NCI-H526 treated with DMSO at 0.1 percent for 48 hours (cell line): ENCODE measurements around the gene CHL1.

Experiments used
- DNase-seq: peaks from one replicate; lab custom pipeline; 2025; lab: John Stamatoyannopoulos, UW

CHL1 gene, protein sequence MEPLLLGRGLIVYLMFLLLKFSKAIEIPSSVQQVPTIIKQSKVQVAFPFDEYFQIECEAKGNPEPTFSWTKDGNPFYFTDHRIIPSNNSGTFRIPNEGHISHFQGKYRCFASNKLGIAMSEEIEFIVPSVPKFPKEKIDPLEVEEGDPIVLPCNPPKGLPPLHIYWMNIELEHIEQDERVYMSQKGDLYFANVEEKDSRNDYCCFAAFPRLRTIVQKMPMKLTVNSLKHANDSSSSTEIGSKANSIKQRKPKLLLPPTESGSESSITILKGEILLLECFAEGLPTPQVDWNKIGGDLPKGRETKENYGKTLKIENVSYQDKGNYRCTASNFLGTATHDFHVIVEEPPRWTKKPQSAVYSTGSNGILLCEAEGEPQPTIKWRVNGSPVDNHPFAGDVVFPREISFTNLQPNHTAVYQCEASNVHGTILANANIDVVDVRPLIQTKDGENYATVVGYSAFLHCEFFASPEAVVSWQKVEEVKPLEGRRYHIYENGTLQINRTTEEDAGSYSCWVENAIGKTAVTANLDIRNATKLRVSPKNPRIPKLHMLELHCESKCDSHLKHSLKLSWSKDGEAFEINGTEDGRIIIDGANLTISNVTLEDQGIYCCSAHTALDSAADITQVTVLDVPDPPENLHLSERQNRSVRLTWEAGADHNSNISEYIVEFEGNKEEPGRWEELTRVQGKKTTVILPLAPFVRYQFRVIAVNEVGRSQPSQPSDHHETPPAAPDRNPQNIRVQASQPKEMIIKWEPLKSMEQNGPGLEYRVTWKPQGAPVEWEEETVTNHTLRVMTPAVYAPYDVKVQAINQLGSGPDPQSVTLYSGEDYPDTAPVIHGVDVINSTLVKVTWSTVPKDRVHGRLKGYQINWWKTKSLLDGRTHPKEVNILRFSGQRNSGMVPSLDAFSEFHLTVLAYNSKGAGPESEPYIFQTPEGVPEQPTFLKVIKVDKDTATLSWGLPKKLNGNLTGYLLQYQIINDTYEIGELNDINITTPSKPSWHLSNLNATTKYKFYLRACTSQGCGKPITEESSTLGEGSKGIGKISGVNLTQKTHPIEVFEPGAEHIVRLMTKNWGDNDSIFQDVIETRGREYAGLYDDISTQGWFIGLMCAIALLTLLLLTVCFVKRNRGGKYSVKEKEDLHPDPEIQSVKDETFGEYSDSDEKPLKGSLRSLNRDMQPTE (N-terminal part only)

DNA sequence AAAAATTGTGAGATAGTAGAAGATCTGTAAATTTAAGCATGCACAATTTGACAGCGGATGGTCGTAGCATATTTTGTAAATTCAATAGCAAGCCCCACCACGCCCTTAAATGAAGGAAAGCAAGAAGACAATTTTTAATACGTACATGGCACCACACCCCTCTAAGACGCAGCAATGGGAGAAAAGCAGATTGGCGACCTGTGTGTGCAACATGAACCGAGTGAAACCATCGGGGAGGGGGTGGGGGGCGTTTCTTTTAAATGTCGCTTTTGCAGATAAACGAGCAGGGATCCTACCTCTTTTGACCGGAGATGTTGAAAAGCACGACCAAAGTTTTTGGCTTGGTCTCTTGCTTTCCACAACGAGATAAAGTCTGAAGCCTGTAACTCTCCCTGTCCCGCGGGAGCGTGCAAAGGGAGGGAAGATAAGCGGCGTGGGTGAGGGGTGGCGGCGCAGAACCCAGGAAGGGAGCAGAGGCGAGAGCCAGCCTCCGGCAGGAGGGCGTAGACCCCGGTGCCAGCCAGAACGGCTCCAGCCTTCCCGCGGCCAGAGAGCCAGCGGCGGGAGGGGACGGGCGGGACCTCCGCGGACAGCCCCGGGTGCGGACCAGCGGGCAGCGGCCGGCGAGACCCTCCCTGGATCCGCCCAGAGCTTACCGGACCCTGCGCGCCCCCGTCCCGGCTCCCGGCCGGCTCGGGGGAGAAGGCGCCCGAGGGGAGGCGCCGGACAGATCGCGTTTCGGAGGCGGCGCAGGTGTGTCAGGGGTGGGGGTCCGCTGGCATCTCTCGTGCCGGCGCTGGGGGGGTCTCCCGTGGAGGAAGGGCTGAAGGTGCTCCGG lies at the start of gene CHL1:
CHL1 (plus strand) TSS at position 453 of the 838 bp plus-strand sequence. CDS start 123,014 bp downstream, outside the sequence.
- DNase-seq, result peak; percentile 44

DNA sequence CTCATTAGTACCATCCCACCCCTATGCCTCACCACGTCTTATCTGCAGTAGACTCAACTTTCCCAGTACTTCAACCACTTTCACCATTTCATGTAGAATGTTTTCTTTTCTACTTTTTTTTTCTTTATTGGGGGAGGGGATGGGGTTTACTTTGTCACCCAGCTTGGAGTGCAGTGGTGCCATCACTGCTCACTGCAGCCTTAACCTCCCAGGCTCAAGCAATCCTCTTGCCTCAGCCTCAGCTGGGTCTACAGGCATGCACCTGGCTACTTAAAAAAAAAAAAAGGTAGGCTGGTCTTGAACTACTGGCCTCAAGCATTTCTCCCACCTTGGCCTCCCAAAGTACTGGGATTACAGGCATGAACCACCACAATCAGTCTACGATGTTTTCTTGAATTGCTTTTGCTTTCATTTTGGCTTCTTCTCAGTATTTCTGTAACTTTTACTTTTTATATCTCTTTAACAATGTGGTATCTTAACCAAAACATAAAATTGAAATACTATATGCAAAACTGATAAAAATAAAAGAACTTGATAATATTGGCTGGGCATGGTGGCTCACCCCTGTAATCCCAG lies 44.9 kb upstream of the CHL1 start:
- DNase-seq, result no peak

DNA sequence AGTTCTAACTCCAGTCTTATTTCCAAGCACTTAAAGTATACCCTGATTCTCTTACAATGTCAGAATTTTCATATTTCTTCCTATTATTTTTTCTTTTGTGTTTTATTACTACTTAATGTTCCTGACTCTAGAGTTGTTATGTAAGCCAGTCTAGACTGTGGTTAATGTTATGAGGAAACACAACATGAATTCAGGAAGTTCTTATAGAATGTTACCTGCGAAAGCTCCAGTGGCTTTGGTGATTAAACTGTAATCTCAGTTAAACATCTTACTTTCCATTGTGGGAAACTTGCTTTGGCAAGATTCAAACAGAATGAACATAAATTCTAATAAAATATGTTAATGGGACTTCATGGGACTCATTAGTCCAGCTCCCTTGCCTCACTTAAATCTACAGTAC lies 36.6 kb upstream of the CHL1 start:
- DNase-seq, result no peak

DNA sequence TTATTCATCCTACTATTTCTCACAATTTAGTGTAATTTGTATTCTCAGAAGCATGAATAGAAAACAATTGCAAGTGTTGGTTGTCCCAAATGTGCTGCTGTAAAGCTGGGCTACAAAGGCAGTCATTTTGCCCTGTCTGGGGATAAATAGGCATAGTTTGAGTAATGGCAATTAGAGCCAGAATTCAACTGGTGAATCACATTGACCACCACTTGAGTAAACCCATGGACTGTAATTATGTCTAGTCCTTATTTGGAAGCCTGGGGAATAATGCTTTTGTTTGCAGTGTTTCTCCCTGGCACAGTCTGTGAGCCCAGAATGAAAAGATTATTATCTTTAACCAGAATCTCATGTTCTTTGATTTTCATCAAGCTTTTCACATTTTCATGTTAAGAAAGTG lies 30.5 kb upstream of the CHL1 start:
- no peak for DNase-seq

DNA sequence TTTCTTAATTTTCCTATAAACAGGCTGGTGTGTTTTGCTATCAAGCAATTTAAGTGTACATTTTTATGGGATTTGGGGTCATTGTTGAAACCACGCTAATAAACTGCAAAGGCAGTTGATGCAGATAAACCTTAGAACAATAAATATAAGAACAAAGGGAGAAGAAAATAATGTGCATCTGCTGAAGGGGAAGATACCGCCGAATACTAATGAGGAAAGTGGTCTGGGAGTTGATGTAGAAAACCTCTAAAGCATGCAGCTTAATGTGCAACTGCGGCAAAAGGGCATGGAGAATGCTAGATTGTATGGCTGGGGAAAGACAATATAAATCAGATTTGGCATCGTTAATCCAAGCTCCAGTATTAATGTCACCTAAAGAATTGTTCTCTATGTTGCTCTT lies 29.8 kb upstream of the CHL1 start:
- DNase-seq, result no peak

DNA sequence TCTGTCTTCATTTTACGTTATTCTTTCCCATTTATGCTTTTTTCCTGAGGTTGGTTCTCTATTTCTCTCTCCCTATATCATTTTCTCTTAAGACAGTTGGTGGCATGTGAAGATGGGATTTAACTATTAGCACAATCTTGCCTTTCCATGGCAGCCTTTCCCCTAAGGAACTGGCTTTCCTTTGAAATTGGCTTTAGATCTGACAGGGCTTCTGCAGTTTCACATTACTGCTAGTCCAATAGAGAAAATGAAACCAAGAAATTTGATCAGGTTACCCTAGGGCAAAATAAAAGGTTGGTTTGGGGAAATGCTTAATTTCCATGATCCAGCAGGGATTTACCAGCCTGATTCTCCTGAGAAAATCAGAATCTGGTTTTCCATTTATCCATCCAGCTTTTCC lies 22.7 kb upstream of the CHL1 start:
- no peak for DNase-seq

DNA sequence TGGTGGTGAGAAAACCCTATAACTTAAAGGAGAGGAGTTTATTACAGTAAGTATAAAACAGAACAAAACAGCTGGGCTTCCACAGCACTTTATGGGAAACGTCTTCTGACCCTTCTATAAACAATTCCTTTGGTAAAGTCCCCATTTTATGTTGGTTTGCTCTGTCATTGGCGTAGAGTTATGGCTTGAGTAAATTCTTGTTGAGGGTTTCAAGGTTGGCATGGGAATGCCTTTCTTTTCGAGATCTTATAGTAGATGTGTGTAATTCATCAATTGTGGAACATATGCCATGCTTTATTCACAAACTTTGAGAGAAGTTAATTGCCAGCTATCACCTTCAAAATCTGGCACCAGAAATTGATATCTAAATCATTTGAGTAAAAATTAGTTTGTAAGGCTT lies 11.6 kb upstream of the CHL1 start:
- no peak for DNase-seq

DNA sequence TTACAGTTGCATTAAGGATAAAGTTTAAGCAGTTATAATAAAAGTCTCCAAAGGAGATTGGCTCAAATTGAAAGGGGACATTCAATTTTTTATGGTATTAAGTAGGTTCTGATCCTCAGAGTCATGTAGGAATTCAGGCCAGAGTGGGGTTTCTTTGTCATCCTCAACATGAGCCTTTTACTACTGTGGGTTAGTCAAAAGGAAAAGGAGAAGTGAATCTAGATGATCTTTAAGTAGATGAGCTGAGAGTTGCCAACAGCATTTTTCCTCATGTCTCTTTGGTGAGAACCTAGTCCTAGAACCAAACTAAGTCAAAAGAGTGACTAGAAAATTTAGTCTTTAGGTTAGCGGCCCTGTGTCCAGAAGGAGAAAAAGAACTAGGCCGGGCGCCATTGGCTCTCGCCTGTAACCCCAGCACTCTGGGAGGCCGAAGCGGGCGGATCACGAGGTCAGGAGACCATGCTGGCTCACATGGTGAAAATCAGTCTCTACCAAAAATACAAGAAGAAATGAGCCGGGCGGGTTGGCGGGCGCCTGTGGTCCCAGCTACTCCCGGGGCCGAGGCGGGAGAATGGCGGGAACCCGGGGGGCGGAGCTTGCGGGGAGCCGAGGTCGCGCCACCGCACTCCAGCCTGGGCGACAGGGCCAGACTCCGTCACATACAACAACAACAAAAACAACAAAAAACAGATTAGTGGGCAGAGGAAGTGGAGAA lies 4.2 kb upstream of the CHL1 start:
- DNase-seq, result no peak

DNA sequence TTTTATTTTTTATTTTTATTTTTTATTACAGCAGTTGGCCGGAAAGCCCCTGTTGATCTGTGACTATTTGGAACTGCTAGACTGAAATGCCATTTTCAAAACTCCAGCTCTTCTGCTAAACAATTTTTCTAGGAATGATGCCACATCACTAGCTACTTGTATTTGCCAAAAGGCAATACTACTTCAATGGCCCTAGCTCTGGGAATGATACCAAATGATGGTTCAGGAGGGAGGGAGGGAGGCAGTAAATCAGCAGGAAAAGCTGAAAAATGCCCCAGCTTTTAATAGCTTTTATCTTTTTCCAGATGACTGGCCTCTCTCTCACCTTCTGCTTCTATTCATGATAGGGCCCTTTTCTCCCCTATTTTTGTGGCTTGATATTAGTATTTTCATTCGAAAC lies 2.6 kb upstream of the CHL1 start:
- no peak for DNase-seq

DNA sequence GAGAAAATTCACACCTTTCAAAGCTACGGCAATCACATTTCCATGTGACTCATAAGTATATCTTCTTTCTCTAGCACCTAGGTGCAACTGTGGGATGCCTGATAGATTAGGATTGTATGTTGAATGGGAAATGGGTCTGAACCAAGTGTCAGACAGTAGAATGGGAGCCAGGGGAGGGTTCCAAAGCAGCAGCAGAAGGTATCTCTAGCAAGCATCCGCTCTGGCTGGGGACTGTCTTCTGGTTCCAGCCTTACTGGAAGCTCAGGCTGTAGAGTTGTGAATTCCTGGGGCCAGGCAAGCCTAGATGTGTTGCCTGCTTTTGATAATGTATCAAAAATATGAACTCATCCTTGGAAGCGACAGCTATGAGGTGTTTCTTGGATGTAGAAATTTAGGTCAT lies 2.1 kb upstream of the CHL1 start:
- DNase-seq, result no peak

DNA sequence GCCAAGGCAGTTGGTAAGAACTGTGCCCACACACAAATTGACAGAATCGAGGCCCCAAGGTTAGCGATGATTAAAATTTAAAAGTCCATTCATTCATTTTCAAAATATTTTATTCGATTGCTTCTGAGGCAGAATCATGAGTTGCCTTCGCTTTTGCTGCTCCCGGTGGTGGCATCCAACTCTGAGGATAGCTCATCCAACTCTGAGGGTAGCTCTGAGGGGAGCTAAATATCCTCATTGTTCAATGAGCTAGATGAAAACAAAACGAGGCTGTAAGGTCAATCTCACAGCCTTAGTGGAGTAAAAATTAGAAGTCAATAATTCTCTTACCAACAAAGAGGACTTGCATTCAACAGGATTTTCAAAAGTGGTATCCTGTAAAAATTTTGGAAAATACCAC lies 897 bp upstream of the CHL1 start:
- no peak for DNase-seq

DNA sequence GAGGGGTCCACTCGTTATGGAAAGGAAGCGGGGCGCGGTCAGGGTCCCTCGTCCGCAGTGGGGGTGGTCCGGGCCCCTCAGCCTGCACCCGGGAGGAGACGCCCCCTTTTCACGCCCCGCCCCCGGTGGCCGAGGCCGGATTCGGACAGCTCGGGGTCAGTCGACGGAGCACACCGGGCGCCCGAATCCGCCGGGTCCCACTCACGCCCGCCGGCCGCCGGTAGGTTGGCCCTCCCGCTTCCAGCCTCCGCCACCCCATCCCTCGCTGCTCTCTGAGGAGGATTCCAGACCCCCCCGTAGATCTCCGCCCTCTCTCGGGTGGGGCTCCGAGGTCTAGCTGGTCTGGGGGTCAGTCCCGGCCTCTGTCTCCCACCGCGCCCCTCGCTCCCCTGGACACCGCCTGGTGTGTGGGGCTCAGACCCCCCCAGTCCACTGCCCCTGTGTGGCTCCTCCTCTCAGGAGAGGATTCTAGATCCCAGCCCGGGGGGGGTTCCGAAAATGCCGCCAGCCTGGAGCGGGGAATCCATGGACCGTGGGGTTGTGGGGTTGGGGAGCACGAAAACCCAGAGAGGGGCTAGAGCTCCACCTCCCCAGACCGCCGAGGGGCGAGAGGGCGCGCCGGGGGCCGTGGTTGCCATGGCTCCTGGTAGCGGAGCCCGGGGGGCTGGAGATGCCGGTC lies 725 bp downstream of the CHL1 start:
- DNase-seq, result no peak

DNA sequence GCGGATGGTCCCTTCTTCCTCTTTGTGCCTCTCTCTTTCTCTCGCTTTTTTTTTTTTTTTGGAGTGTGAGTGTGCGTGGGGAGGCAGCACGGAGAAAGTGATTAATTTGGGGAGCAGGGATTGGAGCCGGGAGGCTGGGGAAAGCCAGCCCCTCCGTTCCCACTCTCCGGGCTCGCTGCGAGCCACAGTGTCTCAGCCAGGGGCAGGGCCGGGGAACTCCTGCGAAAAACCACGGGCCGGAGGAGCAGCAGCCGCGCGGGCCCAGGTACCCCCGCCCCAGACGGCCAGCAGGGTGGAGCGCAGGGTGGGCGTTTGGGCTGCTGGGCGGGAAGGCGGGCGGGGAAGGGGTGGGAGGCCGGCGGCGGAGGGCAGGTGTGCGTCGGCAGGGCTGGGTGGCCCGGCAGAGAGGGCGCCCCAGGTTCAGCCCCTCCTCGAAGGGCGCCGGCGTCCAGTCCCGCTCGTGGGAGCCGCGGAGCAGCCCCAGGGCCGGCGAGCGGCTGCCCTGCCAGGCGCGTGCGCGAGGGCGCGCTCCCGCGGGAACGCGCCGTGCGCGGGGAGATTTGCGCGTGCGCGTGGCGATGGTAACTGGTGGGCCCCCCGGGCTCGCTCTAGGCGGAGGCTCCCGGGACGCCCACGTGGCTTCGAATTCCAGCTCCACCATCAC lies 1.4 kb downstream of the CHL1 start:
- no peak for DNase-seq

DNA sequence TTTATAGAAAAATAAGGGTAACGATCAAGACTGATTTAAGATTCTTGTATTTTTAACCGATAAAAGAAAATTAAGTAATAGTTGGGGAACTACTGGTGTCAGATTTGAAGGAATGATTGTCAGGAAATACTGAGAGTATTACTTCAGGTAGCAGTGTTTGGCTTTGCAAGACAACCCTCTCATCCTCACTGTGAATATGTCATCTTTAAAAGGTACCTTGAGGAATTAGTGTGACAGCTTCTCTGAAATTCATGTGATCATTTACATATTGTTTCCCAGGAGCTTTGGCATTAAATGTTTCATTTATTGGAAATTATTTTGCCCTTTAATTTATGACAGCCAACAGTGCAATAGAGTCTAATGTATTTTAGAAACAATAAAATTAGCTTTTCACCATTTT lies 3.3 kb downstream of the CHL1 start:
- no peak for DNase-seq

DNA sequence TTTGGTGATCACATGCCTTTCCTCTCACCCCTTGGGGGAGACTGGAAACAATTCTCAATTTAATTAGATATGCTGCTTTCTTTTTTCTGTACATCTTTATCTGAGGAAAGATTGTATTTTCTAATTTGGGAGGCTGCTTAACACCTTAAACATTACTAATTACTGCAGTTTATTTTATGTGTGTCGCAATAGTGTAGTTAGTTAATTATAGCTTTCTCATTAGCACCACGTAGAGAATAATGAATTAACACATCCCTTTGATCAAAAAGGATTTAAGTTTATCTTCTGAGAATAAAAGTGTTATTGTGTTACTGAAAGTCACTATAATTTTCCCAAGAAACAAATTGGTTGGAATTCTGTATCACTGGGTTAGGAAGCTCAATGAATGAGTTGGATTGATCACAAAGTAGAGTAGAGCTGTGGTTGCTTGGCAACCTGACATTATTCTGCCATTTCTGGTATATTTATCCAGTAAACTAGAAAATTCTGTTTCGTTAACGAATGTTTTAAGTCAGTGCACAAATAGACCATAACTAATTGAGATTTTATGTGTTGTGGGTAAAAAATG lies 4.3 kb downstream of the CHL1 start:
- DNase-seq, result no peak

DNA sequence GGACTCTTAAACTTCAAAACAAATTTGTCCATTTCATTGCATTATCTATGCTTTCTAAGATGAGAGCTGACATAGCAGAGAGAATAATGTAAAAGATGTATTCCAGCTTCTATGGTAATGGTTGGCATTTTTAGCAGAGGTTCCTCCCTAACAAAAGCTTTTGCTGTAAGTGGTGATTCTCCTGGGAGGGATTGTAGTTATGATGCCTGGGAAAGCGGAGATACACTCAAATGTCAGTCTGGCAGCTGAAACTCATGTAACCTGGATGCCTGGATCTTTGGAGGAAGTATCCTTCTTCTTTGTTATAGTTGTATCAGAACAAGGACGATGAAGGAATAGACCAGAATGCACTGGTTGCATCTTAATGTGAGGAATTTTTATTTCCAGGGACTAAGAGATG lies 7.5 kb downstream of the CHL1 start:
- DNase-seq, result no peak

DNA sequence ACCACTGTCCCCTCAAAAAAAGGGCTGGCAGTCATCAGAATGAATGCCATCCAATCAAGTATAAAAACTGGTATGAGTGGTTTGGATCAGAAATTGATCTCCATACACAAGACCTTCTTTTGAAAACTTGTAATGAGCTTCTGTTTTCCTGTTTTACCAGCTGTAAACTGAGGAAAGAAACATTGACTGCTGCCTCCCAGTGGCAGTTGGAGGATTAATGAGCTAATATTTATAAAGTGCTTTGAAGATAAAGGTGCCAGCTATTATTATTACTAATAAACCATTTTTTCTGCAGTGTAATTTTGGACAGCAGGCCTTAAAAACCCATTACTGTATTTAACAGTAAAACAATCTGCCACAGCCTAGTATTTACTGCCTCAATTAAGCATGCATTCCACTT lies 11.4 kb downstream of the CHL1 start:
- DNase-seq, result no peak

DNA sequence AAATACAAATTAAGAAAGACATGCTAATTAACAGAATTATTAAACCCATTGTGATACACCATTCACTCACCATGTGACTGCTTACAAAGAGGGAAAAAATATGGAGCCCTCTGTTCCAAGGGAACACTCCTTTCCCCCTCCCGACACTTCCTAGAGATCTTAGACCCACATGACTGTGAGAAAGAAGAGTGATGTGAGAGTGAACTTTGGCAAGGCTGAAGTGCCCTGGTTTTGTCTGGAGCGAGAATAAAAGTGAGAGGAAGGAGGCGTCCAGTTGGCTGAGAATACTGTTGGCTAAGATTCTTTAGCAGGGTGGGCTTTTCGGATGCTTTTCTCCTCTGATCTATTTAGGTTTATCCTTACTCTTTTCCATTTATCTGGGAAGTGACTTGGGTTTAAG lies 14.1 kb downstream of the CHL1 start:
- no peak for DNase-seq

DNA sequence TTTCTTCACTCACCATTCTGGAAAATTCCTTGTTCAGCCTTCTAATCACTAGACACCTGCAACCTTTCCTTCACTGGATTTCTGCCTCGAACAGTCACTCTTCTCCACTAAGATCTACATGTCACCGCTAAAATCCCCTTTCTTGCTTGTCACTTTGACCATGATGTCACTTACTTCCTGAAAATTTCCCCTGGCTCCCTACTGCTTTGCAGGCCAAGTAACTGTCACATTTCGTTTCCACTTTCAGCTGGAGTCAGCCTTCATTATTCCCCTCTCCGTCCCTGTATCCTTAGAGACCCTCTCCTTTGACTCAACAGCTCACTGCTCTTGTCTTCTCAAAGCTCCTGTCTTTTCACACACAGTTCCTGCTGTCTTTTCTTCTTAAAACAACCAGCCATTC lies 15.9 kb downstream of the CHL1 start:
- no peak for DNase-seq
